HG02840 (cell line): ENCODE data around the gene ZNF451.

Source experiments
- ATAC-seq: cut with Tn5 transposase; IDR thresholded peaks from one replicate; pipeline ENCODE4 v1.9.1; 2021; ENCODE audit warnings: mild to moderate bottlenecking, moderate library complexity, moderate number of reproducible peaks; ENCODE audit not compliant: unreplicated experiment, low FRiP score

ZNF451 gene

DNA sequence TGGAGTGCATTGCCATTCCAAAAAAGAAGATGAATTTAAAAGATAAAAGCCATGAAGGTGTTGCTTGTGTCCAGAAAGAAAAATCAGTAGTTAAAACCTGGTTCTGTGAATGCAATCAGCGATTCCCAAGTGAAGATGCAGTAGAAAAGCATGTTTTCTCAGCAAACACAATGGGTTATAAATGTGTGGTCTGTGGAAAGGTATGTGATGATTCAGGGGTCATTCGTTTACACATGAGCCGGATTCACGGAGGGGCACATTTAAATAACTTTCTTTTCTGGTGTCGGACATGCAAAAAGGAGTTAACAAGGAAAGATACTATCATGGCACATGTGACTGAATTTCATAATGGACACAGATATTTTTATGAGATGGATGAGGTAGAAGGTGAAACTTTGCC is 57.4 kb downstream of the ZNF451 start:
- no peak for ATAC-seq

DNA sequence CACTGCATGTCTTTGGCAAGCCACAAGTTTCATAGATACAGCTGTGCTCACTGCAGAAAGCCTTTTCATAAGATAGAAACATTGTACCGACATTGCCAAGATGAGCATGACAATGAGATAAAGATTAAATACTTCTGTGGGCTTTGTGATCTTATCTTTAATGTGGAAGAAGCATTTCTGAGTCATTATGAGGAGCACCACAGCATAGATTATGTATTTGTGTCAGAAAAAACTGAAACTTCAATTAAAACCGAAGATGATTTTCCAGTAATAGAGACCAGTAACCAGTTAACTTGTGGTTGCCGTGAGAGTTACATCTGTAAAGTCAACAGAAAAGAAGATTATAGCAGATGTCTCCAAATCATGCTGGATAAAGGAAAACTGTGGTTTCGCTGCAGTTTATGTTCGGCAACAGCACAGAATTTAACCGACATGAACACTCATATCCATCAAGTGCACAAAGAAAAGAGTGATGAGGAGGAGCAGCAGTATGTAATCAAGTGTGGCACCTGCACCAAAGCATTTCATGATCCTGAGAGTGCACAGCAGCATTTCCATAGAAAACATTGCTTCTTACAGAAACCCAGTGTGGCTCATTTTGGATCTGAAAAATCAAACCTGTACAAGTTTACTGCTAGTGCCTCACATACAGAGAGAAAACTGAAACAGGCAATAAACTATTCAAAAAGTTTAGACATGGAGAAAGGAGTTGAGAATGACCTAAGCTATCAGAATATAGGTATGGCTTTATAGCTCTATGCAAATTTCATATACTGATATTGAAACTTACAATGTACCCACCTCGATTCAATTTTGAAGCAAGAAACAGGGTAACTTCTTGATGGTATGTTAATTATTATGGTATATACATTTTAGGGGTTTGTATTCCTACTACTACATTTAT is 58.2 kb downstream of the ZNF451 start:
- no peak for ATAC-seq

DNA sequence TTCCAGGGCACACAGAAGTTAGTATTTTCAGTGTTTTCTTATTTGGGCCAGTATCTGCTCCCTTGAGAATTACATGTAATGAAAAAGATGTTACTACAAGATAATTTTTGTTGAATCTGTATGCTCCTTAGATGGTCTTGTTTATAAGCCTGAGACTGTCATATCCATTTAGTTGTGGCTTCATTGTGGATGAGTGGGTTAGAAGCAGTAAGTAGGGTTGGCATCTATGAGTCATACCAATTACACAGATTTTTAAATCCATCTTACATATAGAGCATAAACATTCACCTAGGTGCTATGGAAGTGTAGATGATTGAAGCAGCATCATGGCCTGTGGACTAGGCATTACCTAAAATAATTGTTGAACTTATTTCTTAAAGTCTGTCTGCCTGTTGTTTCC is 68.7 kb downstream of the ZNF451 start:
- no peak for ATAC-seq

- no peak for ATAC-seq
These were observed 69.1 kb downstream of the ZNF451 start for GRCh38 chr6:57159127-57159526.

- ATAC-seq = no peak
These were observed 72.0 kb downstream of the ZNF451 start for GRCh38 chr6:57162028-57162427.

DNA sequence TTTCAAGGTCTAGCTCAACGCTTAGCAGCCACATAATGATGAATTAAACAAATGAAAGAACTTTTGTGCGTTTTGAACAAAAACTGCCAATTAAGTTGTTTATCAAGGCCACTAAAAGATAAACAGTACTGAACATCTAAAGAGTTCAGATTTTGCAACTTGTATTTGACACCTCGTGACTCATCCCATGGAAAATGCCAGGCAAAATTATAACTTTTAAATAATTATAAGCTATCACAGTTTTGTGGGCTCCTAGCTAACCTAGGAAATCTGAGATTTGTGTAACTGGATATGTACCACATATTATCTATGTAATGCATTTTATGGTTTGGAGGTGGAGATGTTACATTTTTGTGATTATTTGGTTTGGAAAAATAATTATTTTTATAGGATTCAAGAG is 72.5 kb downstream of the ZNF451 start:
- no peak for ATAC-seq

DNA sequence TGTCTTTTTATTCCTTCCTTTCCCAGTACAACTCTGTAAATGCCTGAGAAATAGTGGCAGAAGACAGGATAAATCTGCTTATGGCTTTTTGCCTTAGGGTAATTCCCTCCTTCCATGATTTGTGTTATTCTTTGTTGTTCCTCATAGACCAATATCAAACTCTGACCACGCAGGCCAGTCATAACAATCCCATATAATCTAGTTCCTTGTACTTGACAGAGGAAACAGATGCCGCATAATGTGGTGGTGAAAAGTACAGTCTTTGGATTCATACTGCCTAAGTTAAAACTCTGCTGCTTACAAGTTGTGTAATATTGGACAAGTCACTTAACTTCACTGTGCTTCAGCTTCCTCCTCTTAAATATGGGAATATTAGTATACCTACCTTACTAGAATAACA is 74.0 kb downstream of the ZNF451 start:
- no peak for ATAC-seq

GRCh38 chr6:57165080-57165479 is 75.1 kb downstream of the ZNF451 start:
- no peak for ATAC-seq

DNA sequence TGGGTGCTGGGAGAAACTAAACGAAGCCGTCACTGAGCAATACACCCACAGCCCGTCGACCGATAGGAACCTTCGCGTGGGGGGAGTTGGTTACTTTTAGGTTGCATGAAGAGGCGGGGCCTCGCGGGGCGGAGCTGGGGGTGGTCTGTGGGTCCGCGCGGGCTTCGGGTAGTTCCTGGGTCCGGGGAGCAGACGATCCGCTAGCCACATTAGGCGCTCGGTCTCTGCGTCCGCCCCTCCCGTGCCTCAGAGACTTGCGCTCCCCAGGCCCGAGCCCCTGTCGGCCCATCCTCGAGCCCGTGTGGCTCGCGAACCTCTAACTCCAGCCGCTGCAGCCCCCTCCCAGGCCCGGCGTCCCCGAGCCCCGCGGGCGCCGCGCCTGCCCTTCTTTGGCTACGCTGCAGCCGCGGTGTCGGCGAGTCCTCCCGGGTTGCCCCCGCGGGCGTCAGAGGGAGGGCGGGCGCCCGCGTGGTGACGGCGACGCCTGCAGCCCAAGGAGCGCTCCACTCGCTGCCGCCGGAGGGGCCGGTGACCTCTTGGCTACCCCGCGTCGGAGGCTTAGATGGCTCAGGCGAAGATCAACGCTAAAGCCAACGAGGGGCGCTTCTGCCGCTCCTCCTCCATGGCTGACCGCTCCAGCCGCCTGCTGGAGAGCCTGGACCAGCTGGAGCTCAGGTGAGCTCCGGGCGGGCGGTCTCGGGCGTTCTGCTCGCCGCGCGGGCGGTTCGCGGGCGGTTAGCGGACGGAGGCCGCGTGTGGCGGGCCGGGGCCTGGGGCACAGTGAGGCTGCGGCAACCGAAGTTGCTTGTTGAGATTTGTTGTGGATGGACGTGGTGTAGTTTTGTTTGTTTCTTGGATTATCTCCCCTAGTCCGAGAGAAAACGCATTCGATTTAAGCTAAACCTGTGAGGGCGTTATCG is 82.4 kb downstream of the ZNF451 start, which contains the start of gene BAG2:
BAG2 (plus strand) TSS at position 191 of the 920 bp plus-strand sequence; CDS start at position 563, 372 bp downstream.
- ATAC-seq = peak; percentile 90

GRCh38 chr6:57173056-57173885 is 83.3 kb downstream of the ZNF451 start:
- no peak for ATAC-seq

DNA sequence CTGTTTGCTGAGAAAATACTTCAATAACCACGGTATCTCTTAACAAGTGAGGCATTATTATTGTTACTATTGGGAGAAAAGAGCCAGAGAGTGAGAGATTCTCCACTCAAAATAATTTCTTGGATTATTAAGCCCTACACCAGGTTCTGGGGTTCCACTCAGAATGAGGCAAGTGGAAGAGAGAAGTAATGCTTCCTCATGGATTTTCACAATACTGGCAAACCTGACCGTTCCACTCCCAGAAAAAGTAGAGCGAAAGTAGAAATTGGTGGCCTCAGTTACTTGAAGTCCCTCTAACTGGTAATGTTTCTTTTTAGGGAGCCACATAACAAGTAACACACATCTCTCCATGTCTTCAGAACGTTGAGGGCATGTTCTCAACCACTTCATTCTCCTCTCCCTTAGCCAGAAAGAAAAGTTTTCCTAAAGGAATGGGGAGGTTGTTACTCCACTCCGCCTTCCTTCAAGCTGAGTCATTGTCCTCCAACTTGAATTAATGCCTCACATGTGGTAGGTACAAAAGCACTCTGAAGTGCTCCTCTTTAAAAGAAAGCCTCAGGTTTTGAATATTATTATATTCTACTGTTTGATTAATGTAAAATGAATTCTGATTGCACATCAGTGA is 84.0 kb downstream of the ZNF451 start:
- no peak for ATAC-seq

DNA sequence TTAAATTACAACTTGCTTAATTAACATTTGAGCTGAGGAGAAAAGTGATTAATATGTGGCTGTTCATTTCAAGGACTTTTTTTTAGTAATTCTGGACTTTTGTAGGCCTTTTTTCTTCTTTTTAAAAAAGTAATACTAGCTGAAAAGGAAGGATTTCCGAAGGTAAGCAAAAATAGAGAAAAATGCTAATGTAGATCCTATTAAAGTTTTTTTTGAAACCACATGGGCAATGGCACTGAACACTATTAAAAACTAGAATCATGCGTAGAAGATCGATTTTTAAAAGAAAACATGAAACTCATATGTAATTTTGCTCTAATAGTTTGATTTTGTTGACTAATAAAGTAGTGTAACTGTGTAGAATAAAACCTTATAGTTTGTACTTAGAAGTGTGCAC is 84.5 kb downstream of the ZNF451 start:
- no peak for ATAC-seq

DNA sequence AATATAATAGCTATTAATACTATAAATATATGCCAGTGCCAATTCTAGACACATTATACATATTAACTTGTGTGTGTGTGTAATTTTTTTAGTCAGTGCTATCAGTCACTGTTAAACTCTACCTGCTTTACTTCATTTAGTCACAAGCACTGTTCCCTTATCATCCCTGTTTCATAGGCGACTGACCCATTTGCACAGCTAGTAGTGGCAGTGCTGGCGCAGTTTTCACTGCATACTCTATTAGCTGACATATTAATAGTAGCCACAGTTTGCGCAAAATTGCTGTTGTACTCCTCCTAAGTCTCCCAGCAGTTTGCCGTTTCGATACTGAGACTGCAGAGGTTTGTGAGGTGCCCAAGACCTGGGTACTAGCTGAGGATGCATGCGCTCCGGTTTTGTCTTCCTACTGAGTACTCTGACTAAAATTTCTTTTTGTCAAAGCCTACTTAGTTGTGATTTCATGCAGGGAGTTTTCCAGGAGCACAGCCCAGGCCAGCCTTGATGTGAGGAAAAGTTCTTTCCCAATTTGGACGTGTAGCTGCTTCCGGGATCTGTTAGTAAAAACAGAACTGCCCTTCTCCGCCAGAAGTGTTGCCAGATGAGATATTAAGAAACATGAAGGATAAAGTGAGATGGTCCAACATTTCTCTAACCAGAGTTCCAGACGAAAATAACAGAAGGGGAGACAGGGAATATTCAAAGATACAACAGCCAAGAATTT is 87.7 kb downstream of the ZNF451 start:
- no peak for ATAC-seq

- no peak for ATAC-seq
These were observed 90.6 kb downstream of the ZNF451 start for GRCh38 chr6:57180596-57180995.

DNA sequence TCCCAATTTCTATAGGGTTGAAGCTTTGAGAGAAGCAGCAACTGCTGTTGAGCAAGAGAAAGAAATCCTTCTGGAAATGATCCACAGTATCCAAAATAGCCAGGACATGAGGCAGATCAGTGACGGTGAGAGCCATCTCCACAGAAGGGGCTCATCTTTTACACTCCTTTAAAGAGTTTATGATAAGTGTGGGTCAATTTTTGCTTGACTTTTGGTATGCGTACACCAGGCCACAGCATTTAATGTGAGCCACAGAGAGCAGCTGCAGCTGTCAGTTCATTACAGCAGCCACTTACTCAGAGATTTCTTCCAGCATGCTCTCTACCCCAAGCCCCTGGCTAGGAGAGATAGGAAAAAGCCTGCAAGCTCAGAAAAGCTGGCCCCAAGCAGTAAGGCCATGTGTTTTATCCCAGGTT is 92.0 kb downstream of the ZNF451 start:
- no peak for ATAC-seq

DNA sequence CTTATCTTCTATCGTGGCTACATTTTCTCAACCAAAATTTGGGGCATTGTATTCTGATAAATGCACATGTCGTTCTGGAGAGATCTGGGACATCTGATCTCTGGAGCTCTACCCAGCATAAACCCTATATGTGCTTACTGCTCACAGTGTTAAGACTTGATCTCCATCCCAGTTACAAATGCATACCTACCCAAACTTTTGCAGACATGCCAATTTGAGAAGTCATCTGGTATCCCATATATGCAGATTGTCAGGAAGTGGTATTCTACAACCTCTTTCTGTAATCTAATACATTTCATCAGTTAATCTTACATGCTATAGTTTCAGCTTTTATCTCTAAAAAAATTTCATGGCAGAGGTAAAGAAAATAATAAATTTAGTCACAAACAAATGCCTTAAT is 93.3 kb downstream of the ZNF451 start:
- no peak for ATAC-seq

DNA sequence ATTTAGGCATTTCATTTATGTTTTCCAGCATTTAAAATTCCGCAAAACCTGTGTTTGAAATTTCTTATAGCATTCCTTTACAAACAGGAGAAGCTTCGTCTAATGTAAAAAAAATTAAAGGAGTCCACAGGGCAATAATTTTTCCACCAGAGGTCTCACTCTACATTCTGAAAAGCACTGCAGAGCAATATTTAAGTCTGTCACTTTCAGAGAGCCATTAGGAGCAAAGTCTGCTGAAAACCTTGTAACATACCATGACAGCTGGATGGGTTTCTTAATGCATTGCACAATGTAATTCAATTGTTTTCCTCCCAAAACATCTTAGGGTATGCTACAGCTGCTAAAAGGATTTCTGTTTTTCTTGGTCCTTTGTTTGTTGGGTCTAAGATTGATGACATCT is 100.2 kb downstream of the ZNF451 start:
- ATAC-seq = no peak

DNA sequence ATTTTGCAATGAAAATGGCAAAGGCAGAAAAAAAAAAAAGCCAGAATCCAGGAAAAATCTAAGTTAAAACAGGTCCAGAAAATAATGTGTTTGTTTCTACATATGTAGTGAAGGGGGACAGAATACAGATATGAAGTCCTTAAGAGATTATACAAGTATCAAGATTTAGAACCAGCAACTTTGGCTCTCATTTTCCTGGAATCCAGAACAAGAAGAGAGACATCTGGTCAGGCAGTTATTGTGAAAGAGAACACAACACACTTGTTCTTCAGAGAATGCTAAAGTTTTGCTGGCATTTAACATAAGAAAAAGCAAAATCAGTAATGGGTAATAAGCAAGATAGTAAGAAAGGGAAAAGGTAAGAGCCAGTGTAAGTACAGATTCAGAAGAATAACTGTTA is 103.2 kb downstream of the ZNF451 start:
- ATAC-seq = no peak

DNA sequence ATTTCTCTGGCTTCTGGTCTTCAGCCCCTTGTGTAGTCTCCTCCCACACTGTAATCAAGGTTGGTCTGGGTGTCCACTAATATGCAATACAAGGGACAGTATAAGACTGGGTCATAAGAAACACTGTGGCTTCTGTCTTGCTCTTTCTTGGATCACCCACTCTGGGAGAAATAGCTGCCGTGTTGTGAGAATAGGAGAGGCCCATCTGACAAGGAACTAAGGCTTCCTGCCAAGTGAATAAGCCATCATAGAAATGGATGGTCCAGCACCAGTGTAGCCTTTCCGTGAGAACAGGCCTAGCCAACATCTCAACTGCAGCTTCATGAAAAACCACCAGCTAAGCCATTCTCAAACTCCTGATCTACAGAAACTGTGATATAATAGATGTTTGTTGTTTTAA is 105.5 kb downstream of the ZNF451 start:
- ATAC-seq = no peak
